Kidney epithelial cell (primary cell): ENCODE data around the gene TMEM135. TPM values are rescaled to one million over a fixed set of nuclear protein-coding genes. Genes with fewer than 3 reads are reported as not detected.

Experiments used
- DNase-seq: peaks from one replicate; pipeline ENCODE4 v3.0.0-alpha.2; 2010; ENCODE audit warnings: low read depth
- H3K27me3 ChIP-seq: 2 replicates; pipeline ENCODE4 v1.6.0; 2011; ENCODE audit warnings: low read length; ENCODE audit not compliant: control insufficient read depth, insufficient read depth
- H3K36me3 ChIP-seq: 2 replicates; pipeline ENCODE4 v1.5.1; 2011; ENCODE audit warnings: low read length; ENCODE audit not compliant: control insufficient read depth, insufficient read depth
- H3K4me3 ChIP-seq: 2 replicates; pipeline ENCODE4 v1.5.1; 2011; ENCODE audit warnings: low read depth, mild to moderate bottlenecking, control low read depth, low read length
- CTCF ChIP-seq: IDR thresholded peaks from 2 replicates; pipeline ENCODE4 v1.5.1; 2011; ENCODE audit warnings: mild to moderate bottlenecking, moderate library complexity, low read length, control low read depth, inconsistent platforms; ENCODE audit not compliant: insufficient read depth, poor library complexity, severe bottlenecking
- total RNA-seq: library from RNA; depleted of rRNA; stranded (reverse); fragments of >200 nt; gene quantifications from 2 replicates; pipeline ENCODE4 v1.2.3, GENCODE V29; 2015

TMEM135 gene
- total RNA-seq, 1 donor from 2014 or later = 14.5 TPM

GRCh38 chr11:87076874-87077429, 39.2 kb downstream of the TMEM135 start:
- DNase-seq = no peak
- Histone ChIP-seq H3K27me3 (no peaks in the 10 kb centered on the region), H3K36me3 (no peaks in the 10 kb centered on the region), H3K4me3 (no peak overlapping the region)
- no peak for TF ChIP-seq CTCF

GRCh38 chr11:87081358-87081757, 43.6 kb downstream of the TMEM135 start:
- Histone ChIP-seq H3K27me3 (no peaks in the 10 kb centered on the region), H3K36me3 (no peaks in the 10 kb centered on the region), H3K4me3 (no peak overlapping the region)
- no peak for DNase-seq
- TF ChIP-seq CTCF = no peak

GRCh38 chr11:87082590-87082989, 44.9 kb downstream of the TMEM135 start:
- no peak for TF ChIP-seq CTCF
- H3K4me3 ChIP-seq = no peak overlapping the region
- no peaks in the 10 kb centered on the region for H3K36me3 ChIP-seq
- DNase-seq = no peak
- H3K27me3 ChIP-seq = no peaks in the 10 kb centered on the region

- Histone ChIP-seq H3K27me3 (no peaks in the 10 kb centered on the region), H3K36me3 (no peaks in the 10 kb centered on the region), H3K4me3 (no peak overlapping the region)
- no peak for DNase-seq
- TF ChIP-seq CTCF = no peak
These were observed 45.3 kb downstream of the TMEM135 start for GRCh38 chr11:87083029-87083428.

GRCh38 chr11:87092159-87092558, 54.4 kb downstream of the TMEM135 start:
- DNase-seq = no peak
- Histone ChIP-seq H3K27me3 (no peaks in the 10 kb centered on the region), H3K4me3 (no peak overlapping the region), H3K36me3 (no peaks in the 10 kb centered on the region)
- no peak for TF ChIP-seq CTCF

- H3K27me3 ChIP-seq = no peaks in the 10 kb centered on the region
- no peak for TF ChIP-seq CTCF
- no peaks in the 10 kb centered on the region for H3K36me3 ChIP-seq
- DNase-seq = no peak
- H3K4me3 ChIP-seq = no peak overlapping the region
These were observed 54.8 kb downstream of the TMEM135 start for GRCh38 chr11:87092567-87092966.
